Muscle of arm (tissue), 12 donors: ENCODE data around the gene TBX5. TPM values are rescaled to one million over a fixed set of nuclear protein-coding genes. Genes with fewer than 3 reads are reported as not detected.
"Not testable (repeated sequence)": the region's sequence is repeated elsewhere in the genome, so short reads cannot be mapped to it uniquely, and the experiment has no call there.

Experiments used
- DNase-seq: peaks from one replicate; pipeline ENCODE4 v3.0.0-alpha.2; 2013
- polyA plus RNA-seq, 12 donors: library from polyadenylated mRNA; unstranded; fragments of 120-200 nt; gene quantifications; one replicate each; pipeline ENCODE4 v1.2.1, GENCODE V29; 2013; ENCODE audit not compliant: insufficient read length in 12 of 12

The TBX5 gene
- polyA plus RNA-seq, 12 donors = 2.2 to 11.7 (median 3.6) TPM; not detected in 1

DNA sequence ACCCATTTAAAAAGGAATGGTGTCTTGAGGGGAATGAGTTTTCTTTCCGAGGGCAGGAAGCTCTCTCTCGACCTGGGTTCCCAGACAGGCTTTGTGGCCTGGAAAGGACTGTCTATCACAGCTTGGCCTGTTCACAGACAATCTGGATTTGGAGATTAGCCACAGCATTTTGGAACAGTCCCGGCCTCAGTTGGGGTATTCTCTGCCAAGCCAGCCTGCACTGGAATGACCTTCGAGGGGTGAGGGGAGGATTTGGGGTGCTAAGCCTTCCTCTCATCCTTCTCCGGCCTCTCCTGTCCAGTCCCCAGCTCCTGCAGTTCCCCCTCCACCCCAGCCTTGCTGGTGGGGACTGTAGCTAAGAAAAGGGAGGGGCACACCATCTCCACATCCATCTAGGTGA lies 13.0 kb downstream of the TBX5 start:
- DNase-seq = no peak

DNA sequence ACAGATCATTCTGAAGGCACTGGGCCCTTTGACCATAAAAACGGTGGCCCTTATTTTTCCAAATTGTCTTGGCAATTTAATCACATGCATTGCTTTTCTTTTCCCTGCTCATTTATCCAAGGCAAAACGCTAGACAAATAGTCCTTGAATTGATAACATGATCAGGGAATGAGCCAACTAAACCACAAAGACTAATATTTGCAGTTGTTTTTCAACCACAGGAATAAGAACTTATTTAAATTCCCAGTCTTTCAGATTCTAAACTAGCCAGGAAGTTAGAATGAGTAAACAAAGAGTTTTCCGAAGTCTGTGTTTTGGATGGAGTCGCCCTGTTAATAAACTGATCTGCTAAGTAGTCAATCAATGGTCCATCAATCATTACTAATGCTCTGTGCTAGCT lies 14.9 kb downstream of the TBX5 start:
- no peak for DNase-seq

DNA sequence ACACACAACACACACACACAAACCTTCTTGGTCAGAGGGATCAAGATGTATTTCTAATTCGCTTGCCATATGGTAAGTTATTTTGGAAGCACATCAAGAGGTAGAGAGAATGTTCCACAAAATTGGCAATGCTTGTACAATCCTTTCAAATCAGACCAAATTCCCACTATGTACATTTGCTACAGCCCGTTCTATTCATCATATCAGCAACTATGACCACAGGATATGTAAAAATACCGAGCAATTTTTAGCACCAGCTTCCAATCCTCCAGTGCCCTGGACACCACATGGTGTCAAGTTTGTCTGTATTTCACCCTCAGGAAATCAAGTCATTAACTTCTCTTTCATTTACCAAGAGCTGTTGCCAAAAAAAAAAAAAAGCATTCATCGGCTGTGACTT lies 21.2 kb downstream of the TBX5 start:
- DNase-seq = peak; percentile 43

DNA sequence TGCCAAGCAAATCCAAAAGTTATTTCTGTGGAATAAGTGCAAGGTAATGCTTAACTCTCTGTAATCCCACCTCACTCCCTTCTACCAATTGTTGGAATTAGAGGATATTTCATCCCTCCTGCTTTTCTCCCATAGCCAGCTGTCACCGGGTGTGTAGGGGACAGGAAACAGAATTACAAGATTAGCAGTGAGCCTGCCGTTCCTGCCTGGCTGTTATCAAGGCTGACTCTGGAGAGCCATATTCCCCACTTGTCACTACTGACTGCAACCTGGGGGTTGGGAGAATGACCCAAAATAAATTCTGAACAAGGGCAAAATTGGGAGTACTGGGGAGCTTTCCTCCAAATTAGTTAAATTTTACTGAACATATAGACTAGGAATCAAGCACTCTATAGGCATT lies 24.8 kb downstream of the TBX5 start:
- no peak for DNase-seq

DNA sequence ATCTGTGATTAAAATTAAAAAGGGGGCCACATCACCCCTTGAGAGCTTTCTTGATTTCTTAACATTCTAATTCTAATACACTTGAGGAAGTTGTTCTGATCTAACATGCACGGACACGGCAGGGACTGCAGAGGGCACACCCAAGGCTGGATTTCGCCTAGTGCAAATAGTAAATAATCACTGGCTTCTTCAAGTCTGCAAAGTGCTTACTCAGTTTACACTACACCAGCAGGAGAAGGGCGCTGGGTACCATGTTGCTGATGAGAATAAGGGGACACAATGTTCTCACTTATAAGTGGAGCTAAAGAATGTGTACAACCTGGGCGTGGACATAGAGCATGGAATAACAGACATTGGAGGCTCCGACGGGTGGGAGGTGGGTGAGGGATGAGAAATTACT lies 34.2 kb downstream of the TBX5 start:
- no peak for DNase-seq

DNA sequence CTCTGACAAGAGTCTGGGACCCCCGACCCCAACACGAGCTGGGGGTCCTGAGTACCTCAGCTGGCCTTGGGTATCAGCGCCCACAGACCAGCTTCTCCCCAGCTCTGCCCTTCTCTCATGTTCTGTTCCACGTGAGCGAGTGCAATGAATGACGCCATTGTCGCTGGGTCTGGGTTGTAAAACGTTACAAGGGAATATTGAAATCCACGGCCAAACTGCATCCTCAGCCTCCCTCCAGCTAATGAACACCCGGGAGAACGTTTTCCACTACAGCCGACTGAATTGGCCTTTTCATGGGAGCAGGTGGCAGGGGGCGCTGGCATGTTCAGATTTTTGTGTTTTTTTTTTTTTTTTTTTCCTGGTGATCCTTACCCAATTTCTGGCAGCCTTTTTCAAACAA lies 34.7 kb downstream of the TBX5 start:
- DNase-seq = no peak

DNA sequence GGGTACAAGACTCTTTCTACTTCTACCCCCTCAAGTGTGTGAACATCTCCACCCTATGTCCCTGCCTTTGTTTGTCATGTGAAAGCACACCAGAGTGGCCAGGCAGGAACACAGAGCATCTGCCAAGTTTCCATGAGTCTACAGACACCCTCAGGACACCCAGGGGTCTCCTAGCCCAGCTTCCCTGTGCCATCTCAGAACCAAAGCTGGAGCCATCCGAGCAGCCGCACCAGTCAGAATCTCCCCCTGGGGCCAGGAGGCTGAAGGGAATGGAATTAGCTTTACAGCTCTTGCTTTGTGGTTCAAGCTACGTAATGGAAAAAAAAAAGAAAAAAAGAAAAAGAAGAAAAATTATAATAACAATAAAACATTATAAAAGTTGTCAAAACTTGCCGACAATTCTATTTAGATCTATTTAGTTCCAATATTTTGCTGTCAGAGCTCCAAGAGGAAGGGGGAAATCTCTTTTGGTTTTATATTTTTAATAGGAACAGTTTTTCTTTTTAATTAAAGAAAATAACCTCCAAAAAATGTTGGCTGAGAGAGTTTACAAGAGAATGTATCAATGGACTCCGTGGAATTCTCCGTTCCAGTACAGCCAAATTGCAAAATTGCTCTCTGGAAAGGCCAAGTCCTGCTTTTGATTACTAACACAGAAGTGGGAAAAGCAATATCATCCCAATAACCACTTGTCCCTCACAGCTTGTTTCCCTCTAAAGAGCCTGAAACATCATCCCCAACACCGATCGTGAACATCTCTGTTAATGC lies 37.1 kb downstream of the TBX5 start:
- peak; percentile 63 for DNase-seq

DNA sequence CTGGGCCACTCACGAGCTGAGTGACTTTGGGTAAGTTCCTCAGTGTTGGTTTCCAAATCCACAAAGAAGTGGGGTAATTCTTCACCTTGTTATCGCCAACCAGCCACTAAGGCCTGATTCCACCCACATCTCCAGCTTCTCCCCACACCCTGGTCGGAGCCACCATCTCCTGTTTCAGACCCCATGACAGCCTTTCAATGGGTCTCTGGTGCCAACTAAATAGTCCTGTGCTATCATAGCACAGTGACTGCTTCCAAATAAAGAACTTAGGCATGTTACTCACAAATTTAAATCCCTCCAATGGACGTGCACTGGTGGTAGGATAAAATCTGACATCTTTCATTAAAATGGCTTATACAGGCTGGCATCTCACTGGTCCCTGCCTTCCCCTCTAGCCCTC lies 44.0 kb downstream of the TBX5 start:
- no peak for DNase-seq

DNA sequence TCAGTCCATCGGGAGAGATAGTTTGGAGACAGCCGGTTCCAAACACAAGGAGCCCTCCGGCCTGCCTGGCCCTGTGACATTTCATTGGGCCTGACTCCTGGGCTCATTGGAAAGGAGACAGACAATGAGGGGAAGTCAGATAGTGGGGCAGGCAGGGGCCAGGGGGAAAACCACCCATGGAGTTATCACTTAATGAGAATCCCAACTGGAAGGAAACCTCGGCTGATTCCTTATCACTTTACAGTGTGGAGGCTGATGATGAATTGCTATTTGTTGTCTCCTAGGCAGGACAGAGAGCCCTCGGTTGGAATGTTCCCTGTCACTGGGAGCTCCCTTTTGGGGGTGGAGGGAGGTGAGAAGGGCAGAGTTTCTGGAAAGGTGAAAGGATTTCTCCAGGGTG lies 44.4 kb downstream of the TBX5 start:
- no peak for DNase-seq

DNA sequence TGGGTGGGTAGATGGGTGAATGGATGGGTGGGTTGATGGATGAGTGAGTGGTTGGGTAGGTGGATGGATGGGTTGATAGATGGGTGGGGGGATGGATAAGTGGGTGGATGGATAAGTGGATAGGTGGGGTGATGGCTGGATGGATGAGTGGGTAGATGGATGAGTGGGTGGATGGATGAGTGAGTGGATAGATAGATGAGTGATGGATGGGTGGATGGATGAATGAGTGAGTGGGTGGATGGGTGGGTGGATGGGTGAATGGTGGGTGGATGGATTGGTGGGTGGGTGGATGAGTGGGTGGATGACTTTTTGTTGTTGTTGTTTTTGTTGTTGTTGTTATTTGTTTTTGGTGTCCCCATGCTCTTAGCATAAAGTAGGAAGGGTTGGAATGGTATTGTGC lies 45.5 kb downstream of the TBX5 start:
- no peak for DNase-seq

DNA sequence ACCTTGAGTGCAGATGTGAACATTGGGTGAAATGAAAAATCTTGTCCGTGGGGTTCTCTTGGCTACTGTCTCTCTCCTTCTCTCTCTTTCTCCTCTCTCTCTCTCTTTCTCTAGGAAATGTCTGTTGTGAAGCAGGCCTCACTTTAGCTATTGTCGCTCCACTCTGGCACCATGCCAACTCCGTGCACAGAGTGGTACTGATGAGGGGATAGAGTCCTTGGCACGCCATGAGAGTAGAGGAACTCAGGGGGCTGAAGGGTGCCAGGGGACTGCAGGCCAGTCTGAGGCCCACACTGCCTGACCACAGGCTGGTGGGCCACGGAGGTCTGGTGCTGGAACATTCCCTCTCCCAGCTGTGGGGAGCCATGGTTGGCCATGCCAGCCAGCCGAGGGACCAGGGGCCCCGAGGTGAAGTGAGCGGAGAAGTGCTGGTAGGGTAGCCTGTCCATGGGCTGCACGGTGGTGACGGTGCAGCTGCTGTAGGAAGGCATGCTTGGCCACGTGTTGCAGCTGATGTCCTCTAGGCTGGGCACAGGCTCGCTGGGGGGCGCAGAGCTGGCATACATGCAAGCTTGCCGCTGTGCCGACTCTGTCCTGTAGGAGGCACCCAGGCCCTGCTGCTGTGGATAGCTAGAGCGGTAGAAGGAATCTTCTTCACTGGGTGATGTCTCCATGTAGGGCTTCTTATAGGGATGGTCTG lies 50.4 kb downstream of the TBX5 start:
- DNase-seq = no peak

DNA sequence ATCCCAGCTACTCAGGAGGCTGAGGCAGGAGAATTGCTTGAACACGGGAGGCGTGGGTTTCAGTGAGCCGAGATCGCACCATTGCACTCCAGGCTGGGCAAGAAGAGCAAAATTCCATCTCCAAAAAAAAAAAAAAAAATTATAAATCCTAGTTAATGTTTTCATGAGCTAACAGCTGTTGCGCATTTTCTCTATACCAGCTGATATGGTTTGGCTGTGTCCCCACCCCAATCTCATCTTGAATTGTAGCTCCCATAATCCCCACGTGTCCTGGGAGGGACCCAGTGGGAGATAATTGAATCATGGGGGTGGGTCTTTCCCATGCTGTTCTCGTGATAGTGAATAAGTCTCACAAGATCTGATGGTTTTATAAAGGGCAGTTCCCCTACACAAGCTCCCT lies 56.7 kb downstream of the TBX5 start:
- not testable (repeated sequence) for DNase-seq

DNA sequence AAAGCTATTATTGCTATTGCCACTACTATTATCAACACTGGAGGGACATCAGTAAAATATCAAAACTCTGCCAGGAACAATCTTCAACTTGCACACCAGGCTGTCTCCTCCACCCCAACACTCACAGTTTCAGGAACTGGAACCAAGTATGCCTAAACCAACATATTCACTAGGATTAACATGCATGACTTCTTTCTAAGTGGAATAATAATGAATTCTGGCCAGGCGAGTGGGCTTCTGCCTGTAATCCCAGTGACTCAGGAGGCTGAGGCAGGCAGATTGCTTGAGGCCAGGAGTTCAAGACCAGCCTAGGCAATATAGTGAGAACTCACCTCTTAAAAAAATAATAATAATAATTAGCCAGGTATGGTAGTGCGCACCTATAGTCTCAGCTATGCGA lies 58.1 kb downstream of the TBX5 start:
- DNase-seq = no peak

DNA sequence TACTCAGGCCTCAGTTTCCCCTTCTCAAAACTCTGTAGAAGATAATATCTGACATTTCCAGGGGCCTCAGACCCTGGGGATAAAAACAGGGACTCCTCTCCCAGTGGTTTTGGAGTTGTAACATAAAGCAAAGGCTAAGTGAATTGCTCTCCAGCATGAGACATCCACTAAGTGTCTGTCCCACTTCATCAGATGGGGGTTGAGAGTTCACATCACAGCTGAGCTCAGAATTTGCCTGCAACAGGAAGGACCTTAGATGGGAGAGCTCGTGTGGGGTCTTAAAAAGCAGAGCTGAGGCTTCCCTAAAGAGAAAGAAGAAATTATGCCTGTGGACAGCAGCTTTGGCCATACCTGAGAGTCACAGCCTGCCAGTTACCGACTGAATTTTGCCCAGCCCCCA lies 61.1 kb downstream of the TBX5 start:
- DNase-seq = no peak

DNA sequence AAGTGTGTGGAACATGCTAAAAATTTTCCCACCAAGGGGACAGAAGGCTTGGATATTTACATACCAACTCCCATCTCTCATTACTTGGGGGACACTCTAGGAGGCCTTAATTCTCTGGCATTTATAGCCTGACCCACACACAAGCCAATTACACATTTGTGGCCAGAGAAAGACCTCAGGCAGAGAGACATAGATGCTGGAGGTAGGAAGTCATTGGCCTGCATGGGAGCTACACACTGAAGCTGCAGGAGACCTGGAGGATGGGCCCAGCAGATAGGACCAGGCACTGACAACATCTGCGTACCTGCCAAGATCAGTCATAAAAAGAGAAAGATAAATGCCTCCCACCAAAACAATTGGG lies 61.7 kb downstream of the TBX5 start:
- no peak for DNase-seq

DNA sequence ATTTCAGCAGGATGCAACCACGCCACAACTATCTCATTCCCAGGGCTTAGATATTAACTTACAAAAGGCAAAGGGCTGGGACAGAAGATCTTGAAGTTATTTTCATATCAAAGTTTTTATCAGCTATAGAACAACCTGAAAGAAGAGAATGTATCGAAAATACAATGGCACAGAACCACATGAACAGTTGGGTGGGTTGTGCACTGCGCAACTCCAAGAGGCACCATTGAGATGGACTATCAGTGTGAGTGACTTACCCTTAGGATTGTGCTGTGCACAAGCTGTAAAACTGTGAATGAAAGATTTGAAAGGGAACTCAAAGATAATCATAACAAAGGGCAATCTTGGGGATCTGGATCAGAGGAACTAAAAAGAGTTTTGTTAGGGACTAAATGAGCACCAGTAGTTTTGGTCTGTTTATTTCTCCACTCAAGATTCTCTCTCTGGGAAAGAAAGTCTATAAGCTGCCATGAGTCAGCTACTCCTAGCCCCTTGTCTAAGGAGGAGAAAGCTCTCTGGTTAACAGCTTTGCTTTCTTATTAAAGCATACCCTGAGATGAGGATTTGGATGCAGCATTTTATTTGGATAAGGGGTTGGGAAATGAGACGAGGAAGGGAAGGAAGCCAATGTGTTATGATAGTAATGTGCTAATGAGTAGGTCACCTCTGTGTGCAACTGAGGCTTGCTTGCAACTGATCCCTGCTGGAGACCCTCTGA lies 62.2 kb downstream of the TBX5 start:
- DNase-seq = no peak

DNA sequence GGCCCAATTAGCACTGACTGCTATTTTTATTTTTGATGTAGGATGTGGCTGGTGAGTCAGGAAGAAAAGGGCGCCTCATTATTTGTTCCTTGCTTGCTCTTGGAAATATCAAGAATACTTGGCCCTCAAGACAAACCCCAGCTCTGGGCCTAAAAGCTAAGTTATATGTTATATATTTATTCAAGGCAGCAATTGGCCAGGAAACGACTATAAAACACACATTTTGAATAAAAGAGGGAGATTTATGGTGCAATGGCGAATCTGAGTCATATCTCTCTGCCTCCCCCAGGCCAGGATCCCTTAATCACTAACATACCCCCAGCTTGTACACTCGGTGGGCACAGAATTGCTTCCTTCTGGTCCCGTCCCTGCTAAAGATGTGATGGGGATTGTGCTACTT lies 63.3 kb downstream of the TBX5 start:
- no peak for DNase-seq

DNA sequence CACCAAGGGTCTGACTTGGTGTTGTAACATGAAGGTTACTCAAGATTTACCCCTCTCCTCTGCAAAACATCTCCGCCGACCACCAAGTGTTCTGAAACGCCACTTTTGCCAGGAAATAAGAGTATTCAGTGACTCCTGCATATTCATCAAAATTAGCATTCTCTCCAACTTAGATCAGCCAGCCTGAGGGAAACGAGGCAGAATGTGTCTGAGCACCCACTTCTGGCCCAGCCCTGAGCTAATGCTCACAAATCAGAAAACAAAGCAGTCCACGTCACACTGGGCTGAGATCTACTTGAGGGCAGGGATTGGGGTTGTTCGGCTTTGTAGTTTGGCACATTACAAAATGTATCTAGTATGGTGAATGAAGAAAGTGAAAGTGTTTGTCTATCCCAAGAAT lies 64.3 kb downstream of the TBX5 start:
- DNase-seq = no peak

DNA sequence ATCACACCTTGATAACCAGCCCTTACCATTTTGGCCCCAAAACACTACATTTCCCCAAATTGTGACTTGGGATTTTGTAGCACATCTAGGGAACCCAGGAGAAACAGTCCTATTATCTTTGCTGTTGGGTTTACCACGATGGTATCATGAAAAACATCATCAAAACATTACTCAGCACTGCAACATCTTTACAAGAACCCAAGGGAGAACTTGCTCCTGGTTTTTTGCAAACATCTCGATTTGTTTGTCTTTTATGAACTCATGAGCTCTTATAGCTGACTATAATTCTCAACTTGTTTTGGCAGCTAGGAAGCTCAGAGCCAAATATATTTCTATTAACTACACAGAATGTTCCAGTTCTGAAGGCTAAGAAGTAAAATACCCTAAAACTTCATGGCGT lies 65.7 kb downstream of the TBX5 start:
- DNase-seq = no peak

DNA sequence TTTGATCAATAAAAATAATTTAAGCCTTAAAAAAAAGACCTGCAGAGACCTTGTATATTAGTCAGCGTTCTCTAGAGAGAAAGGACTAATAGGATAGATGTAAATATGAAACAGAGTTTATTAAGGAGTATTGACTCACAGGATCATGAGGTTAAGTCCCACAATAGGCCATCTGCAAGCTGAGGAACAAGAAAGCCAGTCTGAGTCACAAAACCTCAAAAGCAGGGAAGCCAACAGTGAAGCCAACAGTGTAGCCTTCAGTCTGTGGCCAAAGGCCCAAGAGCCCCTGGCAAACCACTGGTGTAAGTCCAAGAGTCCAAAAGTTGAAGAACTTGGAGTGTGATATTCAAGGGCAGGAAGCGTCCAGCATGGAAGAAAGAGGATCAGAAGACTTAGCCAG lies 66.3 kb downstream of the TBX5 start:
- DNase-seq = no peak

DNA sequence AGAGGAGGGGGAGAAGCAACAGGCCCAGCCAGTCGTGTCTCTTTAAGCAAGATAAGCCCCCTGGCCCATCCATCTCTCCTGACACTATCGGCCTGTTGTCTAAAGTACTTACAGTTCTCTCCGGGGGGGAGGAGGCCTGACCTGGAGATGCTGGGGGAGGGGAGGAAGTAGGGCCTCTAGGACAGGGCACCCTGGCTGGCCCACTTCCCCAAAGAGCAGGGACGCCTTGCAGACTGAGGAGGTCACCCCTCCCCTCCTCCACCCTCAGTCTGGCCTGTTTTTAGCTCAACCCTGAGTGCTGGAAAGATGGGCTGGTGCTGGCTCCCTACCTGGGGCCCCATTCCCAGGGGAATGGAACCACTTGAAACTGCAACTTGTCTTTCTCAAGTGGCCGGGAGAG lies 70.3 kb downstream of the TBX5 start:
- DNase-seq = no peak

DNA sequence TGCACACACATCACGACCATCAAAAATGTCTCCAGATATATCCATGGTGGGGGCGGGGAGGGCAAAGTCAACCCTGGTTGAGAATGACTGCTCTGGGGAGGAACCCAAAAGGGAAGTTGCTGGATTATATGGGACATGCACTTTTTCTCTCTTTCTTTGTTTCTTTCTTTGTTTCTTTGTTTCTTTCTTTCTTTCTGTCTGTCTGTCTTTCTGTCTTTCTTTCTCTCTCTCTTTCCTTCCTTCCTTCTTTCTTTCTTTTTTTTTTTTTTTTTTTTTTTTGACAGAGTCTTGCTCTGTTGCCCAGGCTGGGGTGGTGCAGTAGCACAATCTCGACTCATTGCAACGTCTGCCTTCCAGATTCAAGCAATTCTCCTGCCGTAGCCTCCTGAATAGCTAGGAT lies 71.5 kb downstream of the TBX5 start:
- no peak for DNase-seq

DNA sequence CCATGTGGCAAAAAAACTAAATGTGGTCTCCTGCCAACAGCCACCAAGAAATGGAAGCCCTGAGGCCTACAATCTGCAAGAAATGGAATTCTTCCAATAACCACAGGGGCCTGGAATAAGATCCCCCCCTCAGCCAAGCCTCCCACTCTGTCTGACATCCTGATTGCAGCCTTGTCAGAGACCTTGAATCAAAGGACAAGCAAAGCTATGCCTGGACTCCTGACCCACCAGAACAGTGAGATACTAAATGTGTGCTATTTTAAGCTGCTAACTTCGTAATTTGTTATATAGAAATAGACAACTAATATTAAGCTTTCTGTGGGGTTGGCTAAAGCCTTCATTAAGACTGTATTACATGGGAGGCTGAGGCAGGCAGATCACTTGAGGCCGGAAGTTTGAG lies 77.7 kb downstream of the TBX5 start:
- no peak for DNase-seq
